Measurements from ENCODE around the gene C11orf42. TPM values are rescaled to one million over a fixed set of nuclear protein-coding genes. Genes with fewer than 3 reads are reported as not detected.

C11orf42 gene
- total and polyA plus RNA-seq, 4 donors = not detected

DNA sequence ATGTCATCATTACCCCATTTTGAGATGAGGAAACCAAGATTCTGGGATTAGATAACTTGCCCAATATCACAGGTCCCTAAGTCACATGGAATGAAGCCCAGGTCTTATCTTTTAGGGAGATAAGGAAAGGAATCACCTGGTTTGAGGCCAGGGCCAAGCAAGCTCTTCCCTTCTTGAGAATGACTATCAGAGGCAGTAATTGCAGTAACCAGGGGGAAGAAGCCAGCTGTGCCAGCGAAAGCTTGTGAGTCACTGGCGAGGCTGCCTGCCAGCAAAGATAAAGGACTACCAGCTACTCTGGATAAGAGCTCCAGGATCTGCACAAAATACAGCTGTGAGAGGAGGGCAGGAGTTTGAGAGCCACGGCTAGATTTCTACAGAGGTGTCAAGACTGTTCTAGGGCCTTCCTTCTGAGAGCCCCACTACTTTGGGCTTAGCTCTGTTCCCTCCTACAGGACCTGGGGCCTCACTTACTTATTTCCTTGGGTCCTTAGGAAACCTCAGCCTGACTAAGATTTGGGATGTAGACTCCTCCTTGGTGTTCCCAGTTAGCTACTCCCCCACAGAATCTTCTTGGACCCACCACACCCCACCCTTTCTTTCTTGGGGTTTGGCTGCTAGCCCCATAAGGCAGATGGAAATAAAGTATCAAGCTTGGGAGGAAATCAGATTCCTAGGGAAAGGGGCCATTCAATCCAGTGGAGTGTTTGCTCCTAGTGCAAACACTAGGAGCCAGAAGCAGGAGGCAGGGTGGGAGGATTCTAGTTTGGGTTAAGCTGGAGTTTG lies 44.6 kb downstream of the C11orf42 start:
- DNase-seq (ENCODE audit: low spot score) = peak; percentile 55
- H3K9me3 ChIP-seq (ENCODE audit: control insufficient read depth in 4 of 4, low read length in 3 of 4) = no peaks in the 10 kb centered on the region
- H3K9ac ChIP-seq (ENCODE audit: low read depth in 1 of 2, low read length in 2 of 2) = no peak overlapping the region
- no peak overlapping the region for H3K4me3 ChIP-seq (ENCODE audit: low read depth in 1 of 3, low read length in 3 of 3)
- WGBS = 59% methylated on average over 3 of the region's 3 CpGs
- TF ChIP-seq, protein P1, sequence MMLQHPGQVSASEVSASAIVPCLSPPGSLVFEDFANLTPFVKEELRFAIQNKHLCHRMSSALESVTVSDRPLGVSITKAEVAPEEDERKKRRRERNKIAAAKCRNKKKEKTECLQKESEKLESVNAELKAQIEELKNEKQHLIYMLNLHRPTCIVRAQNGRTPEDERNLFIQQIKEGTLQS (IDR thresholded peaks at IDR 0.05) = no peak
- TF ChIP-seq EGR1 (IDR thresholded peaks at IDR 0.05; ENCODE audit: low read depth in 2 of 2) (no peak), RAD21 (IDR thresholded peaks at IDR 0.05) (no peak), JUND (IDR thresholded peaks at IDR 0.05) (no peak), ZBTB33 (IDR thresholded peaks at IDR 0.05) (no peak), NR2F2 (IDR thresholded peaks at IDR 0.05) (no peak), SP1 (IDR thresholded peaks at IDR 0.05) (no peak)
- H3K4me1 ChIP-seq (ENCODE audit: control insufficient read depth in 4 of 4, insufficient read depth in 4 of 4, low read length in 3 of 4) = no peaks in the 10 kb centered on the region
- no peaks in the 10 kb centered on the region for H3K27me3 ChIP-seq (ENCODE audit: control insufficient read depth in 4 of 4, insufficient read depth in 4 of 4, low read length in 3 of 4)
- H3K27ac ChIP-seq (ENCODE audit: low read depth in 1 of 2, low read length in 2 of 2) = no peak overlapping the region
- no peaks in the 10 kb centered on the region for H3K36me3 ChIP-seq (ENCODE audit: control insufficient read depth in 4 of 4, insufficient read depth in 3 of 4, low read depth in 1 of 4, low read length in 3 of 4)

- Histone ChIP-seq H3K27ac (ENCODE audit: low read depth in 1 of 2, low read length in 2 of 2) (no peak overlapping the region), H3K27me3 (ENCODE audit: control insufficient read depth in 4 of 4, insufficient read depth in 4 of 4, low read length in 3 of 4) (peaks cover 0 to 6% (median 0%) of the 10 kb centered on the region in 4 donors), H3K4me3 (ENCODE audit: low read depth in 1 of 3, low read length in 3 of 3) (no peak overlapping the region), H3K4me1 (ENCODE audit: control insufficient read depth in 4 of 4, insufficient read depth in 4 of 4, low read length in 3 of 4) (no peaks in the 10 kb centered on the region), H3K9me3 (ENCODE audit: control insufficient read depth in 4 of 4, low read length in 3 of 4) (no peaks in the 10 kb centered on the region), H3K36me3 (ENCODE audit: control insufficient read depth in 4 of 4, insufficient read depth in 3 of 4, low read depth in 1 of 4, low read length in 3 of 4) (no peaks in the 10 kb centered on the region), H3K9ac (ENCODE audit: low read depth in 1 of 2, low read length in 2 of 2) (no peak overlapping the region)
- TF ChIP-seq HNF4A (conservative IDR thresholded peaks at IDR 0.05) = no peak
- peak; percentile 93 for TF ChIP-seq CTCF (IDR thresholded peaks at IDR 0.05; ENCODE audit: low read depth, low read length, missing input control)
- TF ChIP-seq RAD21 (IDR thresholded peaks at IDR 0.05) = peak; percentile 68 to 83
- DNase-seq (ENCODE audit: low spot score) = peak; percentile 76
- whole genome bisulfite sequencing = 64% methylated on average over 6 of the region's 6 CpGs
Measured at GRCh38 chr11:6251120-6251733, 45.9 kb downstream of the C11orf42 start.

GRCh38 chr11:6251990-6252473 lies 46.7 kb downstream of the C11orf42 start:
- Histone ChIP-seq H3K4me3 (ENCODE audit: low read depth in 1 of 3, low read length in 3 of 3) (no peak overlapping the region), H3K36me3 (ENCODE audit: control insufficient read depth in 4 of 4, insufficient read depth in 3 of 4, low read depth in 1 of 4, low read length in 3 of 4) (no peaks in the 10 kb centered on the region), H3K4me1 (ENCODE audit: control insufficient read depth in 4 of 4, insufficient read depth in 4 of 4, low read length in 3 of 4) (no peaks in the 10 kb centered on the region), H3K9me3 (ENCODE audit: control insufficient read depth in 4 of 4, low read length in 3 of 4) (no peaks in the 10 kb centered on the region), H3K27ac (ENCODE audit: low read depth in 1 of 2, low read length in 2 of 2) (no peak overlapping the region), H3K9ac (ENCODE audit: low read depth in 1 of 2, low read length in 2 of 2) (no peak overlapping the region), H3K27me3 (ENCODE audit: control insufficient read depth in 4 of 4, insufficient read depth in 4 of 4, low read length in 3 of 4) (peaks cover 0 to 6% (median 0%) of the 10 kb centered on the region in 4 donors)
- peak; percentile 70 for DNase-seq (ENCODE audit: low spot score)
- 87% methylated on average over 6 of the region's 6 CpGs for WGBS
- TF ChIP-seq FOXA1 (IDR thresholded peaks at IDR 0.05) (no peak), FOXA2 (IDR thresholded peaks at IDR 0.05) (no peak), TAF1 (conservative IDR thresholded peaks at IDR 0.05) (no peak), CTCF (IDR thresholded peaks at IDR 0.05; ENCODE audit: low read depth, low read length, missing input control) (no peak), EGR1 (IDR thresholded peaks at IDR 0.05; ENCODE audit: low read depth in 2 of 2) (no peak), ZBTB33 (IDR thresholded peaks at IDR 0.05) (no peak), RXRA (IDR thresholded peaks at IDR 0.05) (no peak), RAD21 (IDR thresholded peaks at IDR 0.05) (no peak), SP1 (IDR thresholded peaks at IDR 0.05) (no peak), JUND (IDR thresholded peaks at IDR 0.05) (no peak), HNF4A (conservative IDR thresholded peaks at IDR 0.05) (no peak), NR2F2 (IDR thresholded peaks at IDR 0.05) (no peak)
- TF ChIP-seq, protein P1 (IDR thresholded peaks at IDR 0.05) = no peak
